ENCODE results near the gene CD24.

Gene CD24

DNA sequence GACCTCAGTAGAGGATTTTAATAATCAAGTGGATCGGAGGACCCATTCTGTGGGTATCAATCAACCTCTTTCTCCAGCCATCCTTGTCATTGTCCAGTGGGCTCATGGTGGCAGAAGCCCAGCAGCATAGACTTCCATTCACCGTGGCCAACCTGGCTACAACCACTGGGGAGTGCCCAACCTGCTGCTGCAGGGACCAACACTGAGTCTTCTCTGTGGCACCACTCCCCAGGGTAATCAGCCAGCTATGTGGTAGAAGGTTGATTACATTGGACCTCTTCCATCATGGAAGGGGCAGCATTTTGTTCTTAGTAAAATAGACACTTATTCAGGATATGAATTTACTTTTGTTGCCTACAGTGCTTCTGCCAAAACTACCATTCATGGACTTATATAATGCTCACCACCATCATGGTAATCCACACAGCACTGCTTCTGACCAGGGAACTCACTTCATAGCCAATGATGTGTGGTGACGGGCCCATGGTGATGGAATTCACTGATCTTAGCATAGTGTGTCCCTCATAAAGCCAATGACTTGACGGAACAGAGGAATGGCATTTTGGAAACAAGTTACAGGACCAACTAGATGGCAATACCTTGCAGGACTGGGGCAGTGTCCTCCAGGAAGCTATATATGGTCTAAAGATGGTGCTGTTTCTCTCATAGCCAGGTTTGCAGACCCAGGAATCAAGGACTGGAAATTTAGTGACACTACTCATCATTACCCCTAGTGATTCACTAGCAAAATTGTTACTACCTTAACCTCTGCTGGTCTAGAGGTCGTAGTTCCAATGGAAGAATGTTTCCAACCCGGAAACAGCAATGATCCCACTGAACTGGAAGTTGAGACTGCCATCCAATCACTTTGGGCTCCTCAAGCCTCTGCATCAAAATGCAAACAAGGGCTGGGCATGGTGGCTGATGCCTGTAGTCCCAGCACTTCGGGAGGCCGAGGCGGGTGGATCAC is 7.6 kb downstream of the CD24 start:
- DNase-seq: no peak

DNA sequence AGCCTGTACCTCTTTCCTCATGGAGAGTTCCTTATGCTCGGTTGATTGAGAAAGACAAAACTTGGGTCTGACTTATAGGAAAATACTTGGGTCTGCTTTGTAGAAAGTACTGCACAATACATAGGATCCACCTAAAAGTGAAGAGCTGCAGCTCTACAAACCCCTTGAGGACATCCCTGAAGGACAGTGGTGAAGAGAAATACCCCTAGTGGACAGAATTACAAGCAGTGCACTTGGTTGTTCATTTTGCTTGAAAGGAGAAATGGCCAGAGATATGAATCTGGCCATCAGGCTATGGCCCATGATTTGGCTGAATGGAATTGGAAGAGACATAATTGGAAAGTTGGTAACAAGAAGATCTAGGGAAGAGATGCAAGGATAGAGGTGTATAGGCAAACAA is 8.3 kb downstream of the CD24 start:
- no peak for DNase-seq

DNA sequence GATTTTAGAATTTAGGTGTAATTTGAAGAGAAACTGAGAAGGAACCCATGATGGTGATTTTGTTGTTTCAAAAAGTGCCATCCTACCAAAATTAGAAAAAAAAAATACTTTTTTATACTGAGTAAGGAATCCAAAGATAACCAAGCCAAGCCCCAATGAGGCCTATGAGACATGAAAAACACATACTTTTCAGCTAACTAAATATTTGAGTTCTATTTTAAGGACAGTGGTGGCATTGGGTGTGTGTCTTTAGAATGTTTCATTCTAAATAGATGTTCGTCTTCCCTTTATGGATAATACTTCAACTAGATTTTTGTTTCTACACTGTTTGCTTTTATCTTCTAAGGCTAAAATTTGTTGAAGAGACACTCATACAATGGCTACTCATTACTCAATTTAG is 9.6 kb downstream of the CD24 start:
- no peak for DNase-seq

DNA sequence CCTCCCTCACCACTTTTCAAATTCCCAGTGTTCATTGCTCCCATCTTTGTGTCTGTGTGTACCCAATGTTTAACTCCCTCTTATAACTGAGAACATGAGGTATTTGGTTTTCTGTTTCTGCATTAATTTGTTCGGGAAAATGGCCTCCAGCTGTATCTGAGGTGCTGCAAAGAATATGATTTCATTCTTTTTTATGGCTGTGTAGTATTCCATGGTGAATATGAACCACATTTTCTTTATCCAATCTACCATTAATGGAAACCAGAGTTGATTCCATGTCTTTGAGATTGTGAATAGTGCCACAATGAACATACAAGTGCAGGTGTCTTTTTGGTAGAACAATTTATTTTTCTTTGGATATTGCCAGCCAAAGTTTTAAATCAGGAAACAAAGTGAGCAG is 10.4 kb downstream of the CD24 start:
- DNase-seq: no peak

DNA sequence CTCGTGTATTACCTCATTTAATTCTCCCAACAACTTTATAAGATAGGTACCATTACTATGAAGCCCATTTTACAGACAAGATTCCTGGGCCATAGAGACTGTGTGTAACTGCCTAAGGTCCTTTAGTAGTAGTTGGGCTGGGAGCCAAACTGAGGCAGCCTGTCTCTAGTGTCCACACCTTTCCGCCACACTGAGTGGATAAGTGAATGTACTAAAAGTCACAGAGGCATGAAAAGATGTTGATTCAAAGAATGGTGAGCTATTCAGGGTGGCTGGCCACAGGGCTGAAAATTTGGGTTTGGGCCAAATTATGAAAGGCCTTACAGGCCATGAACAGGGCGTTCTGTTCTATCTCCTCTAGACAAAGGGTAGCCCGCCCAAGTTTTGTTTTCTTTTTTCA is 11.0 kb downstream of the CD24 start:
- no peak for DNase-seq

DNA sequence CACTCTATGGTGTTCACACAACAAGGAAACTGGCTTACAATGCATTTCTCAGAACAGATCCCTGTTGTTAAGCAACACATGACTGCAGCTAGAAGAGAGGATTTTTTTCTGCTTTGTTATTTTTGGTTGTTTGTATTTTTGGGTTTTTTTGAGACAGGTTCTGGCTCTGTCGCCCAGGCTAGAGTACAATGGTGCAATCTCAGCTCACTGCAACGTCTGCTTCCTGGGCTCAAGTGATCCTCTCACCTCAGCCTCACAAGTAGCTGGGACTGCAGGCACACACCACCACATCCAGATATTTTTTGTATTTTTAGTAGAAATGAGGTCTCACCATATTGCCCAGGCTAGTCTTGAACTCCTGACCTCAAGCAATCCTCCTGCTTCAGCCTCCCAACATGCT is 12.7 kb downstream of the CD24 start:
- no peak for DNase-seq

DNA sequence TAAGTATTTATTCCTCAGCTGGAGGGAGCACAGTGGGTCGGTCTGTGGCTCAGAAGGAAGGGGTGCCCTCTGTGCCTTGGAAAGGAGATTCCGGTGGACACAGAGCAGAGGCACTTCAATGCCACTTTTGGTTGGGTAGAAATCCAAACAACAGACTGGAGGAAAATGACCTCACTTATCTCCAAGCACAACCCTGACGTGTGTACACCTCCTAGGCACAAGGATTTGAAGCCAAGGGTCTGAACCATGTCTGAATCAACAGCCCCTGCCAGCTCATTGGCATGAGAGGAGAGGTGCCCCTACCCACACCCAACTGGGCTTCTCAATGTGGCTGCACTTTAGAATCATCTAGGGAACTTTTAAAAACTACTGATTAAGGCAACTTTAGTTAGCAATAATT is 13.4 kb downstream of the CD24 start:
- no peak for DNase-seq

DNA sequence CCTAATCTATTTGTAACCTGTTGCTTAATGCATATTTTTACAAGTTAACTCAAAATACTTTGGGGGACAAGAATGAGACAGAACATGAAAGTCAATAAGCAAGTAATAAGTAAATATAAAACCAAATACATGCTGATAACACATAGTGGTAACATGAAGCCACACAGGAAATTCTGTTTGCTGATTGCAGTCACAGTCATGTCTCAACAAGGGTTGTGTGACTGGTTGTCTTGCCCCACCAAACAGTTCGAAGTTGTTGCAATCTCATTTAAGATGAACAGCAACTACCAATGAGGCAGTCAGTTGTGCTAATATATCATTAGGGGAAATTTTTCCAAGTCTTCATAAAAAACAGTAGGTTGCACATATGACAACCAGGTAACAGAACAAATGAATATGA is 14.5 kb downstream of the CD24 start:
- DNase-seq: no peak

DNA sequence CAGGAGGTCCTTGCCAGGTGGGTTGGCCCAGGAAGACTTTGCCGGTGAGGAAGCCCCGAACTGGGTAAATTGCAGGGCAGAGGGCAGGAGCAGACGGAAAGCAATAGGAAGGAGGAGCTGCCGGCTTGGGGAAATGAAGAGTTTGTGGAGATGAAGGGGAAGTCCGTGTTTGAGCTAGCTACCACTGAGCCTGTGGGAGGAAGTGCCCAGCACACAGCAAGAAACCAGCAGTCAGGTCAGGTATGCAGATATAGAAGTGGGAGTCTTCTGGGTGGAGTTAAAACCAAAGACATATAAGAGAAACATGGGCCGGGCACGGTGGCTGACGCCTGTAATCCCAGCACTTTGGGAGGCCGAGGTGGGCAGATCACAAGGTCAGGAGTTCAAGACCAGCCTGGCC is 34.7 kb downstream of the CD24 start:
- no peak for DNase-seq

DNA sequence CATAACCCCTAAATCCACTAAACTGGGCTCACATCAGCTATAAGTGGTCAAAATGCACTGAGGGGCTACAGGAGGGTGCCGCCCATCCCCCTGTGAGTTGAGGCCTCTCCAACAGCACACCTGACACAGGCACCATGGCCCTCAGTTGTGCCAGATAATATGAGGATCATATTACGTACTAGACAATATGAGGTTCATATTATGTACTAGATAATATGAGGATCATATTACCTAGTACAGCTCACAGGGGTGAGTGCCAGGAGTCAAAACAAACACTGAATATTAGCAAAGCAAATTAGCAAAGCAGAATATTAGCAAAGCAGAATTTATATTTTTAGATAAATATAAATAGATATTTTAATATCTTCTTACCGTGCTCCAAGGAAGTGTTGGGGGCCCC is 35.3 kb downstream of the CD24 start:
- no peak for DNase-seq

DNA sequence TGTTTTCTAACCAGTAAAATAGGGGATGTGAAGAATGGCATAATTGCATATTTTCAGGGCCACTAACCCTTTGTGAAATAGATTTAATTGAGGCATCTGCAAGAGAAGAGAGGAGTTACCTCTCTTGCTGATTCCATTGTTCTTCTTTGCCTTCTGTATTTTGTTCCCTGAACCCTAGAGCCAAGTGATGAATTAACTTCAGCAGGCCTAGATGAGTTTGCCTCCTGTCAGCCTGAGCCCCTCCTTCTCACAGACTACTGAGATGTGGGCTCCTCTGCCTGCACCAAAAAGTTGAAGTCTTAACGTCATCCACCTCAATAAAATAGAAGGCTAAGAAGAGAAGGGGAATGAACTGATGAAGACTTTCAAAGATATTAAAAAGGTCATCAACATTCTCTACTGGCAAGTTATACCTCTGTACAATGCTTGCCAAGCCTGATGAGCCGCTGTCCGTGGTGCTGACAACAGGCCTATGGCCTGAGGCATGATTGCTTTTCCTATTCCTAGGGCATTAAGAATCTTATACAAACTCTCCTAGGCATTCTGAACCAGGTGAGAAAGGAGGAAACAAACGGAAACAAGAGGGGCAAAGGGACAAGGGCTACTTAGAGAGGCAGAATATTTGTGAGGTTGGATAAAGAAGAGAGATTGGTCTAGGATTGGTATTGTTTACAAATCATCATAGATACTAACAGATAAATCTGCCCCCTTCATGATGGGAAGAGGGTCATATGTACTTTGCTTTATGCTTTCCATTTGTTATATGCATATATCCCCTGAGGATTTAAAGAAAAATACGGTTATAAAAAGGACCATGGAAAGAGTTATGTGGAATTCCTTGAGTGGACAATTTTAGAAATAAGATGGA is 46.8 kb downstream of the CD24 start:
- DNase-seq: no peak

DNA sequence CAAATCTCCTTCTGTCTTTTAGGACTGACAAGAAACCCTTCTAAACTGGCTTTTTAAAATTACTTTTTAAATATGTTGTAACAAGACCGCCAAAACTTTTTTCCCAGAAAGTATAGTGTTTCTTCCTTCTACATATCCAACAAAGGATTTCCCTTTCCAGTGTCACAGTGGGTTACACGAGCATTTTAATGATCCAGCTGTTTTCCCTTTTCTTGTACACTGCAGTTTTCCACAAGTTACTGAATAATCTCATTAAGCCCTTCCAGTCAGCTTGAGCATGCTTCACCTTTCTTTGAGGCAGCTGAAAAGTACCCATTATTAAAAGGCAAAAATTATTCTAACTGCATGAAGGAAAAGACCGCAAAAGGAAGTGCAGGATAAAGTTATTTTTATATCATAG is 48.6 kb downstream of the CD24 start:
- no peak for DNase-seq

DNA sequence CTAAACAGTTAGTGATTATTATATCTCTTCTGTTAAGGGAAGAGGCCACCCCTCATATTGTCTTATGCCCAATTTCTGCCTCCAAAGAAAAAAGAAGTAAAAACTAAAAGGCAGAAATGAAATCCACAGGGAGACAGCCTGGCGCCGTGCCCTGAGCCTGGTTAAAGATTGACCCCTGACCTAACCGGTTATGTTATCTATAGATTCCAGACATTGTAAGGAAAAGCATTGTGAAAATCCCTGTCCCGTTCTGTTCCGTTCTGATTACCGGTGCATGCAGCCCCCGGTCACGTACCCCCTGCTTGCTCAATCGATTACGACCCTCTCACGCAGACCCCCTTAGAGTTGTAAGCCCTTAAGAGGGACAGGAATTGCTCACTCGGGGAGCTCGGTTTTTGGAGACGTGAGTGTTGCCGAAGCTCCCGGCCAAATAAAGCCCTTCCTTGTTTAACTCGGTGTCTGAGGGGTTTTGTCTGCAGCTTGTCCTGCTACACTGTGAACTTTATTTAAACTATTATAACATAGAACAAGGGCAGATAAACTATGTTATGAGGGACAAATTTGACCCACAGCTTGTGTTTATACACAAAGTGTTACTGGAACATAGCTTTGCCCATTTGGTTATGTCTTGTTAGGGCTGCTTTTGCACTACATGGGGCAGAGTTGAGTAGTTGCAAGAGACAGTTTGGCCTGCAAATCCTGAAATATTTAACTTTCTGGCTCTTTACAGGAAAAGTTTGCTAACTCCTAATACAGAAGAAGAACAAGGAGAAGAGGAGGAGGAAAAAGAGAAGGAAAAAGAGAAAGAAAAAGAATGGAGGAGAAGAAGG is 49.6 kb downstream of the CD24 start:
- DNase-seq: no peak

DNA sequence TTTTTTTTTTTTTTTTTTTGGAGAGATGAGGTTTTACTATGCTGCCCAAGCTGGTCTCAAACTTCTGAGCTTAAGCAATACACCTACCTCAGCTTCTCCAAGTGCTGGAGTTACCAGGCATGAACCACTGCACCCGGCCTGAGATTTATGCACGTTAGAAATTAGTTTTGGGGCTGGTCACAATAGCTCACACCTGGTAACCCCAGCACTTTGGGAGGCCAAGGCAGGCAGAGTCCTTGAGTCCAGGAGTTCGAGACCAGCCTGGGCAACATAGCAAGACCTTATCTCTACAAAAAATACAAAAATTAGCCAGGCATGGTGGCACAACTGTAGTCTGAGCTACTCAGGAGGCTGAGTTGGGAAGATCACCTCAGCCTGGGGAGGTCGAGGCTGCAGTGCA is 51.9 kb downstream of the CD24 start:
- DNase-seq: no peak
